Measurements from ENCODE around the gene MAB21L3. TPM values are rescaled to one million over a fixed set of nuclear protein-coding genes. Genes with fewer than 3 reads are reported as not detected.

Gene MAB21L3
- total RNA-seq, 4 donors from 2014 or later, result 12.0 to 22.7 (median 19.6) TPM

DNA sequence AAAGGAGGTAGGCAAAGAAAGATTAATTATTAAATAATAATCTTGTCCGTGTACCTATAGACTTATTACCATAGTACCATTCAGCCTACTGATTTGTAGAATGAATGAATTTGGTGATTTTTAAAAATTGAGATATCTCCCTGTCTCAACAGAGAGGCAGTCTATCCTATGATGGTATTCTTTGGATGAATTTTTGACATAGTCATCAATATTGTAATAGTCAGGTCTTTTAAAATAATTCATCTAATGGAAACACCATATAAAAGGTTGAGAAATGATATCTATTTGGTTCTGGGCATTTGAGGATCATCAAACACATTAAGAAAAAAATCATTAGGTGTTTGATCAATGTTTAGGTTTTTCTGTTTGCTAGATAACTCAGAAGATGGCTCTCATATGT is 35.6 kb upstream of the MAB21L3 start:
- H3K9me3 ChIP-seq, result no peaks in the 10 kb centered on the region
- 0% methylated on average over 1 of the region's 1 CpG for WGBS, 2 donors
- H3K4me1 ChIP-seq, result no peaks in the 10 kb centered on the region
- H3K36me3 ChIP-seq, result peaks cover 0 to 27% (median 0%) of the 10 kb centered on the region in 3 donors
- no peak overlapping the region for H3K4me3 ChIP-seq
- intact Hi-C loops (cut with DNase I), result no loop called here
- no peak overlapping the region for H3K27ac ChIP-seq
- DNase-seq, result no peak
- TF ChIP-seq POLR2A (IDR thresholded peaks at IDR 0.05), result no peak
- TF ChIP-seq, protein P1, sequence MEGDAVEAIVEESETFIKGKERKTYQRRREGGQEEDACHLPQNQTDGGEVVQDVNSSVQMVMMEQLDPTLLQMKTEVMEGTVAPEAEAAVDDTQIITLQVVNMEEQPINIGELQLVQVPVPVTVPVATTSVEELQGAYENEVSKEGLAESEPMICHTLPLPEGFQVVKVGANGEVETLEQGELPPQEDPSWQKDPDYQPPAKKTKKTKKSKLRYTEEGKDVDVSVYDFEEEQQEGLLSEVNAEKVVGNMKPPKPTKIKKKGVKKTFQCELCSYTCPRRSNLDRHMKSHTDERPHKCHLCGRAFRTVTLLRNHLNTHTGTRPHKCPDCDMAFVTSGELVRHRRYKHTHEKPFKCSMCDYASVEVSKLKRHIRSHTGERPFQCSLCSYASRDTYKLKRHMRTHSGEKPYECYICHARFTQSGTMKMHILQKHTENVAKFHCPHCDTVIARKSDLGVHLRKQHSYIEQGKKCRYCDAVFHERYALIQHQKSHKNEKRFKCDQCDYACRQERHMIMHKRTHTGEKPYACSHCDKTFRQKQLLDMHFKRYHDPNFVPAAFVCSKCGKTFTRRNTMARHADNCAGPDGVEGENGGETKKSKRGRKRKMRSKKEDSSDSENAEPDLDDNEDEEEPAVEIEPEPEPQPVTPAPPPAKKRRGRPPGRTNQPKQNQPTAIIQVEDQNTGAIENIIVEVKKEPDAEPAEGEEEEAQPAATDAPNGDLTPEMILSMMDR (IDR thresholded peaks at IDR 0.05), result no peak
- no peaks in the 10 kb centered on the region for H3K27me3 ChIP-seq

DNA sequence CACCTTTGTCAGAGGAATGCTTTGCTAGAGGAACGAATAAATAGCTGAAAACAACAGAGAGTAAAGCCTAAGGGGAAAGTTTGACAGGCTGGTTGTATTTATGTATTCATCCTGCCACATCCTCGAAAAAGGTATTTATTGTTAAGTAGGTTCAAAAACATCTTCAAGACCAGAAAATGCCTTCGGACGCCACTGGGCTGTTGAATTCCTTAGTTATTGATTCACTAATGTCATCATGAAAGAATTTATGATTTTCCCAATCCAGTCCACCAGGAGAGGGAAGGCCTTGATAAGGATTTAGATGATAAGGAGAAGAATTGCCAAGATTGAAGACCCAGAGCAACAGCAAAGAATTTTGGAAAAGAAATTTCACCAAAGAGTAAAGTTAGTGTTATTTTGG is 35.2 kb upstream of the MAB21L3 start:
- intact Hi-C loops (cut with DNase I), result no loop called here
- no peak for DNase-seq
- Histone ChIP-seq H3K4me3 (no peak overlapping the region), H3K27ac (no peak overlapping the region), H3K36me3 (peaks cover 0 to 23% (median 0%) of the 10 kb centered on the region in 3 donors), H3K9me3 (no peaks in the 10 kb centered on the region), H3K27me3 (no peaks in the 10 kb centered on the region), H3K4me1 (no peaks in the 10 kb centered on the region)
- WGBS, 2 donors, result 75 to 76% methylated on average over 4 of the region's 4 CpGs
- TF ChIP-seq, protein P1 (IDR thresholded peaks at IDR 0.05), result no peak
- TF ChIP-seq POLR2A (IDR thresholded peaks at IDR 0.05), result no peak

DNA sequence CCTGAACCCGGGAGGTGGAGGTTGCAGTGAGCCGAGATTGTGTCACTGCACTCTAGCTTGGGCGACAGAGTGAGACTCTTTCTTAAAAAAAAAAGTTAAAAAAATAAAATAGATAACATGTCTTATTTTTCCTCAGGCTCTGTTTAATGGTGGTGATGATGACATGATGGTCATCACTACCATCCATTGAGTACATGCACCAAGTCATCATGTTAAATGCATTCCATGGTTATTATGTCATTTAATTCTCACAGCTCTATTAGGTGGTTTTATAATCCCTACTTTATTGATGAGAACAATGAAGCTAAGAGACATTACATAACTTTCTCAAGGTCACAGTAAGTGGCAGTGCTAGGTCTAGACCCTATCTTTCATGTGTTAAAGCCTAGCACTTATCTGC is 34.4 kb upstream of the MAB21L3 start:
- Histone ChIP-seq H3K36me3 (peaks cover 0 to 17% (median 0%) of the 10 kb centered on the region in 3 donors), H3K9me3 (no peaks in the 10 kb centered on the region), H3K27ac (no peak overlapping the region), H3K4me3 (no peak overlapping the region), H3K4me1 (no peaks in the 10 kb centered on the region), H3K27me3 (no peaks in the 10 kb centered on the region)
- no peak for TF ChIP-seq POLR2A (IDR thresholded peaks at IDR 0.05)
- TF ChIP-seq, protein P1 (IDR thresholded peaks at IDR 0.05), result no peak
- no peak for DNase-seq
- 90 to 93% methylated on average over 3 of the region's 3 CpGs for WGBS, 2 donors
- intact Hi-C loops (cut with DNase I), result no loop called here

DNA sequence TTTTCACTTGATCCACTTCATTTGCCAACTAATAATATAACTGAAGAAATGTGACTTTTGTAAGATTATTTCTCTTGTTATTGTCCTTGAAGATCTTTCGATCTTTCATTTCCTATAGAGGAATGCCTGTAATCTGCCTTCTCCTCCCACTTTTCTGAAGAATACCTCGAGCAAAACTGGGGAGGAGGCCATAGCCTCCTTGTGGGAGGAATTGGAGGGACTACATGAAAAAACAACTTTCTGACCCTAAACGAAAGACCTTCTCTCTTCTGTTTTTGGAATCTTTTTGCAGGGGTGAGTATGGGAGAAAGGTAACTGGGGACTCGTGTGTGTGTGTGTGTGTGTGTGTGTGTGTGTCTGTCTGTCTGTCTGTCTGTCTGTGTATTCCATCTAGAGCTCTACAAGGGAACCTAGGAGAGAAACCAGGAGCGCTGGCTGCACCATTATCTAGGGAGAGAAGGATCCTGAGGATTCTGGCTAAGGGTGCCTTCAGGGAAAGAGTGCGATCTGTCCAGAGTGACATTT is 32.4 kb upstream of the MAB21L3 start:
- intact Hi-C loops (cut with DNase I), result no loop called here
- H3K4me1 ChIP-seq, result no peaks in the 10 kb centered on the region
- WGBS, 2 donors, result 59 to 68% methylated on average over 6 of the region's 6 CpGs
- H3K27me3 ChIP-seq, result no peaks in the 10 kb centered on the region
- H3K9me3 ChIP-seq, result no peaks in the 10 kb centered on the region
- H3K4me3 ChIP-seq, result no peak overlapping the region
- H3K27ac ChIP-seq, result no peak overlapping the region
- no peak for DNase-seq
- TF ChIP-seq POLR2A (IDR thresholded peaks at IDR 0.05), result no peak
- TF ChIP-seq, protein P1 (IDR thresholded peaks at IDR 0.05), result no peak
- H3K36me3 ChIP-seq, result peaks cover 0 to 7% (median 0%) of the 10 kb centered on the region in 3 donors

DNA sequence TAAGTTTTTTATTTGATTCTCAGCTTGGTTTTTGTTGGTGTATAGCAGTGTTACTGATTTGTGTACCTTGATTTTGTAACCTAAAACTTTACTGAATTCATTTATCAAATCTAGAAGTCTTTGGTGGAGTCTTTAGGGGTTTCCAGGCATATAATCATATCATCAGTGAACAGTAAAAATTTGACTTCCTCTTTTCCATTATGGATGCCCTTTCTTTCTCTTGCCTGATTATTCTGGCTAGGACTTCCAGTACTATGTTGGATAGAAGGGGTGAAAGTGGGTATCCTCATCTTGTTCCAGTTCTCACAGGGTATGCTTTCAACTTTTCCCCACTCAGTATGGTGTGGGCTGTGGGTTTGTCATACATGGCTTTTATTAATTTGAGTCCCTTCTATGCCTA is 23.6 kb upstream of the MAB21L3 start:
- TF ChIP-seq, protein P1 (IDR thresholded peaks at IDR 0.05), result no peak
- TF ChIP-seq POLR2A (IDR thresholded peaks at IDR 0.05), result no peak
- Histone ChIP-seq H3K27me3 (no peaks in the 10 kb centered on the region), H3K36me3 (no peaks in the 10 kb centered on the region), H3K4me3 (no peak overlapping the region), H3K4me1 (peaks cover 0 to 6% (median 0%) of the 10 kb centered on the region in 3 donors), H3K27ac (no peak overlapping the region), H3K9me3 (peaks cover 0 to 31% (median 0%) of the 10 kb centered on the region in 3 donors)
- intact Hi-C loops (cut with DNase I), result no loop called here
- no peak for DNase-seq
